GM18907 (cell line): ENCODE measurements around the gene DUSP10.
A peak's percentile ranks its signal among the peaks of the same experiment; 100 is the strongest.

Source experiments
- ATAC-seq: cut with Tn5 transposase; IDR thresholded peaks from one replicate; pipeline ENCODE4 v1.9.1; 2021; ENCODE audit warnings: mild to moderate bottlenecking, moderate library complexity; ENCODE audit not compliant: unreplicated experiment

Gene DUSP10

GRCh38 chr1:221766210-221766609, 24.3 kb upstream of the DUSP10 start:
- no peak for ATAC-seq

- no peak for ATAC-seq
Observed at GRCh38 chr1:221765527-221765926, 23.6 kb upstream of the DUSP10 start.

GRCh38 chr1:221762121-221762520, 20.2 kb upstream of the DUSP10 start:
- no peak for ATAC-seq

- peak; percentile 66 for ATAC-seq
Observed at GRCh38 chr1:221761354-221762002, 19.6 kb upstream of the DUSP10 start.

GRCh38 chr1:221760911-221761310, 19.0 kb upstream of the DUSP10 start:
- ATAC-seq = peak; percentile 1

GRCh38 chr1:221759436-221759835, 17.5 kb upstream of the DUSP10 start:
- no peak for ATAC-seq

GRCh38 chr1:221758455-221758854, 16.6 kb upstream of the DUSP10 start:
- ATAC-seq = no peak

GRCh38 chr1:221756830-221757551, 15.1 kb upstream of the DUSP10 start:
- no peak for ATAC-seq

- ATAC-seq = peak; percentile 32
Observed at GRCh38 chr1:221753828-221754188, 11.9 kb upstream of the DUSP10 start.

- no peak for ATAC-seq
Observed at GRCh38 chr1:221751226-221751887, 9.5 kb upstream of the DUSP10 start.

GRCh38 chr1:221748981-221749380, 7.1 kb upstream of the DUSP10 start:
- no peak for ATAC-seq

GRCh38 chr1:221747839-221748238, 6.0 kb upstream of the DUSP10 start:
- no peak for ATAC-seq

GRCh38 chr1:221743416-221744208, 1.7 kb upstream of the DUSP10 start:
- peak; percentile 24 for ATAC-seq

GRCh38 chr1:221742555-221743415, 896 bp upstream of the DUSP10 start:
- ATAC-seq = peak; percentile 49

- no peak for ATAC-seq
Observed at GRCh38 chr1:221740993-221741702, 741 bp downstream of the DUSP10 start.

GRCh38 chr1:221740369-221740992, 1.4 kb downstream of the DUSP10 start:
- no peak for ATAC-seq

GRCh38 chr1:221739677-221740025, 2.2 kb downstream of the DUSP10 start:
- ATAC-seq = no peak

GRCh38 chr1:221739018-221739676, 2.7 kb downstream of the DUSP10 start:
- no peak for ATAC-seq

GRCh38 chr1:221736714-221737113, 5.2 kb downstream of the DUSP10 start:
- no peak for ATAC-seq
